Activated B cell treated with CpG ODN at 0.5 μM for 24 hours (primary cell): ENCODE measurements around the gene HIVEP3. TPM values are rescaled to one million over a fixed set of nuclear protein-coding genes. Genes with fewer than 3 reads are reported as not detected.

Source experiments
- ATAC-seq: fragments of 200-7000 bp; cut with Tn5 transposase; one replicate; pipeline ENCODE4 v1.10.0; 2021; ENCODE audit warnings: low read depth, mild to moderate bottlenecking, moderate library complexity
- CTCF ChIA-PET: fragments of 350-600 bp; sonication (Branson Sonifier 250); formaldehyde crosslinking; loops from one replicate; lab custom pipeline; 2021; ENCODE audit warnings: antibody characterized with exemption; lab: Charles Lee
- POLR2A ChIA-PET: fragments of 350-600 bp; sonication (Branson Sonifier 250); formaldehyde crosslinking; loops from one replicate; lab custom pipeline; 2021; ENCODE audit warnings: antibody characterized with exemption; lab: Charles Lee
- DNase-seq: peaks from one replicate; pipeline ENCODE4 v3.0.0; 2022
- H3K27ac Mint-ChIP-seq: one replicate; pipeline ENCODE4 v1.8.0; 2020; ENCODE audit warnings: mixed read lengths
- H3K27me3 Mint-ChIP-seq: one replicate; pipeline ENCODE4 v1.8.0; 2021; ENCODE audit warnings: mixed read lengths
- H3K36me3 Mint-ChIP-seq: one replicate; pipeline ENCODE4 v1.8.0; 2021; ENCODE audit warnings: low read depth, mixed read lengths
- H3K4me1 Mint-ChIP-seq: one replicate; pipeline ENCODE4 v1.8.0; 2021; ENCODE audit warnings: mixed read lengths
- H3K4me3 Mint-ChIP-seq: one replicate; pipeline ENCODE4 v1.8.0; 2020; ENCODE audit warnings: mild to moderate bottlenecking, mixed read lengths
- H3K9me3 Mint-ChIP-seq: one replicate; pipeline ENCODE4 v1.8.0; 2020; ENCODE audit warnings: mixed read lengths
- CTCF ChIP-seq: fragments of 200-600 bp; IDR thresholded peaks from one replicate; pipeline ENCODE4 v1.8.0; 2022; ENCODE audit warnings: antibody characterized with exemption, mild to moderate bottlenecking
- intact Hi-C: fragments of 100-400 bp; cut with micrococcal nuclease; formaldehyde crosslinking; loops from one replicate; pipeline ENCODE4 v1.15.1; 2024
- total RNA-seq: library from RNA; stranded (reverse); gene quantifications from 2 replicates; pipeline ENCODE4 v1.2.3, GENCODE V29; 2022

The HIVEP3 gene
- total RNA-seq, 1 donor from 2014 or later, result 14.4 TPM

DNA sequence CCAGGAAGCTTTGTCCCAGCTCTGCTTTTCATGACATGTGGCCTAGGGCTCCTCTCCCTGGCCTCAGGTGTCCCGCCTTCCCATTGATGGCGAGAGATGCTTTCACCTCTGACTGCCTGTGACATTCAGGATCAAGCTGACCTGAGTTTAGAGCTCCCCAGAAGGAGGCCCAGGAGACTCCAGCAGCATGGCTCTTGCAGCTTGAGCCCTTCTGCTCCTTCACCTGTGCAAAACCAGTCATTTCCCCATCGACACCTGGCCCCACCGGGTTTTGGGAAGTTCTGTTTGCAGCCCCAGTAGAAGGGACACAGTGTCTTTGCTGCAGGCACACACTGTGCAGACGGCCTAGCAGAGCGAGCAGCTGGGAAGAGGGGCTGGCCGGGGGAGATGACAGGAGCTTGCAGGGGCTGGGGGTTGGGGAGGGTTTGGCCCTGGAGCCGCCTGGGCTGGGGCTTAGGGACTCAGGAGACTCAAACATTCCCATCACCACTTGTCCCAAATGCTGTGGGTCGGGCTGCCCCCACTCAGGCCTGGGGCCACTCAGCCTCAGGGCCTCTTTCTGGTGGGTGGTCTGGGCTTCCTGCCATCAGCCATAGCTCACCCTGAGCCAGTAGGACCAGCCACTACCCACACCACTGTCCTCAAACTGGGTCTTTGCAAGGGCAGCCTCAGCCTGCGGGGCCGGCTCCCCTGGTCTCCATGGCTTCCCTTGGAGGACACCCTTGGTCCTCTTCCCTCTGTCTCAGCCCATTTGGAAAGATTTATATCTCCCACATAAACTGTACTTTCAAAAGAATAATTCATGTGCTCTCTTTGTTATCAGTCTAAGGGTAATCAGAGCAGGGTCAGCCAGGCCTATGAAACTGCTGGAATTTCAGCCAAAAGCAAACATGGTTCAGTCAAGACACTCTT, 430.4 kb downstream of the HIVEP3 start:
- Mint-ChIP-seq H3K4me3 (no peak overlapping the region), H3K27me3 (peaks cover 28% of the 10 kb centered on the region), H3K4me1 (peaks cover 15% of the 10 kb centered on the region), H3K27ac (no peak overlapping the region), H3K36me3 (no peaks in the 10 kb centered on the region), H3K9me3 (no peaks in the 10 kb centered on the region)
- intact Hi-C loops, result no loop called here
- ChIA-PET POLR2A (interaction anchor here (0.6 kb wide), 1 partner anchor 8 kb away, joined by 3 read pairs; no protein-coding TSS in a partner anchor), CTCF (no interaction called here)
- no peak for TF ChIP-seq CTCF
- DNase-seq, result no peak
- ATAC-seq, result no peak

- DNase-seq, result no peak
- Mint-ChIP-seq H3K4me1 (peaks cover 15% of the 10 kb centered on the region), H3K27ac (no peak overlapping the region), H3K4me3 (no peak overlapping the region), H3K36me3 (no peaks in the 10 kb centered on the region), H3K27me3 (peaks cover 28% of the 10 kb centered on the region), H3K9me3 (no peaks in the 10 kb centered on the region)
- ChIA-PET CTCF (no interaction called here), POLR2A (interaction anchor here (0.6 kb wide), 1 partner anchor 9 kb away, joined by 3 read pairs; no protein-coding TSS in a partner anchor)
- peak; percentile 57 for ATAC-seq
- no peak for TF ChIP-seq CTCF
- intact Hi-C loops, result no loop called here
These were observed 431.3 kb downstream of the HIVEP3 start for GRCh38 chr1:41487126-41488039.

DNA sequence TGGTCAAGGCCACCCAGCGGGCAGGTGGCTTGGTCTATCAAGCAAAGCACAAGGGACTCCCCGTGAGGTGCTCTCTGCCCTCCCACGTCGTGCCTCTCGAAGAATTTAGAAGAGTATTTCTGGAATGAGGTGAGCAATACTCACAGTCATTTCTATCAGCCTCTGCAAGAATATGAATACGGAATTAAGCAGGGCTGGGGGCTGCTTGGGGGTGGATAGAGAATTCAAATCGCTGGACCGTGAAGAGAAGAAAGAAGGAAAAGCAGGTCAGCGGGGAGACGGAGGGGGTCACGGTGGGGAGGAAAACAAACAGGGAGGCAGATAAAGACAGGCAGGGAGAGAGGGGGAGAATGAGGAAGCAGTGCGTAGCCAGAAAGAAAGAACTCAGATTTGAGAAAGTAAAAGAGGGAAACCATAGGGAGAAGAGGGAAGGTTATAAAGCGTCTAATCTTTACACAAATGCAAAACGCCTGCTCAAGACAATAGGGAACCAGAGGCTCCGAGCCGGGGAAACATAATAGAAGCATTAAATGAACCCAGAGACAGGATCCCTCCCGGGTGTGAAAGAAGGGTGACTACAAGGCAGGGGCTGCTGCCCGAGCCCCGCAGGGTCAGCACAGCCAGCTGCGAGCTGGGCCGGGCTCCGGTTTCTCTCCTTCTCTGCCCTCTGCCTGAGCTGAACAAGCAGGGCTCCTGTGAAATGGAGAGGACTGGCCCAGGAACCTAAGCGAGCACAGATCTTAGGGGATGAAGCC, 432.2 kb downstream of the HIVEP3 start:
- Mint-ChIP-seq H3K4me1 (peaks cover 15% of the 10 kb centered on the region), H3K9me3 (no peaks in the 10 kb centered on the region), H3K27ac (no peak overlapping the region), H3K36me3 (no peaks in the 10 kb centered on the region), H3K4me3 (no peak overlapping the region), H3K27me3 (peaks cover 28% of the 10 kb centered on the region)
- ChIA-PET POLR2A (no interaction called here), CTCF (no interaction called here)
- no peak for DNase-seq
- ATAC-seq, result no peak
- no peak for TF ChIP-seq CTCF
- intact Hi-C loops, result no loop called here

DNA sequence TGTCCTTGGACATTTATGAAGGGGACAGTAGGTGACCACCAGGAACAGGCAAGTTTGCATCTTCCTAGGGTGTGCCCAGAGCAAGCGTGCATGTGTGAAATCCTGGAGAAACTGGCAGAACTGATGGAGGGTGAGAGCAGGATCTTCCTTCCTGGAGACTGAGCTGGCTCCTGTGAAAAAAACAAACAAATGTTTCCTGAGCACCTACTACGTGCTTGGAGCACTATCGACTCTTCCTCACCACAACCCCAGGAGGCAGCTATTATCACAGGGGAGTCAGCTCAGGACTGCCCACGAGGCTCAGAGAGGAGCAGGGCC, 432.7 kb downstream of the HIVEP3 start:
- DNase-seq, result no peak
- H3K27me3 Mint-ChIP-seq, result peaks cover 28% of the 10 kb centered on the region
- CTCF ChIA-PET, result no interaction called here

More for the DNA sequence above, 432.7 kb downstream of the HIVEP3 start:
- intact Hi-C loops, result no loop called here
- ATAC-seq, result no peak
- Mint-ChIP-seq H3K4me1 (peaks cover 15% of the 10 kb centered on the region), H3K4me3 (no peak overlapping the region), H3K9me3 (no peaks in the 10 kb centered on the region), H3K27ac (no peak overlapping the region), H3K36me3 (no peaks in the 10 kb centered on the region)
- TF ChIP-seq CTCF, result no peak
- POLR2A ChIA-PET, result no interaction called here
